SU-DHL-6 (cell line): ENCODE measurements around the gene RAB11FIP3.

Source experiments
- H2AFZ ChIP-seq: fragments of 200-600 bp; sonication (generic); 2 replicates; pipeline ENCODE4 v1.6.1; 2014; ENCODE audit warnings: low read depth, mild to moderate bottlenecking, moderate library complexity, mixed read lengths, antibody characterized with exemption, low read length; ENCODE audit not compliant: severe bottlenecking
- H3F3A ChIP-seq: fragments of 200-600 bp; shearing (Covaris generic); 2 replicates; pipeline ENCODE4 v1.6.0; 2016; ENCODE audit warnings: antibody characterized with exemption, mild to moderate bottlenecking; ENCODE audit not compliant: insufficient read depth
- H3K27ac ChIP-seq: fragments of 200-600 bp; sonication (generic); 2 replicates; pipeline ENCODE4 v1.5.1; 2016; ENCODE audit warnings: low read depth, mild to moderate bottlenecking, low read length, moderate library complexity, mixed read lengths
- H3K27me3 ChIP-seq: fragments of 200-600 bp; sonication (generic), shearing (Covaris generic); 2 replicates; pipeline ENCODE4 v1.6.0; 2014; ENCODE audit warnings: mild to moderate bottlenecking, low read length
- H3K36me3 ChIP-seq: fragments of 200-600 bp; sonication (generic); 2 replicates; pipeline ENCODE4 v1.6.1; 2014; ENCODE audit warnings: mild to moderate bottlenecking, low read length, mixed read lengths
- H3K4me2 ChIP-seq: fragments of 300-600, 200-600 bp; shearing (Covaris generic), sonication (generic); 2 replicates; pipeline ENCODE4 v1.6.0; 2014; ENCODE audit warnings: low read length, low read depth, mild to moderate bottlenecking; ENCODE audit not compliant: poor library complexity, severe bottlenecking
- H3K4me3 ChIP-seq: fragments of 200-600 bp; sonication (generic); 2 replicates; pipeline ENCODE4 v1.5.1; 2014; ENCODE audit warnings: antibody characterized with exemption, low read length, mild to moderate bottlenecking, mixed read lengths; ENCODE audit not compliant: insufficient read depth, poor library complexity, severe bottlenecking
- H3K79me2 ChIP-seq: fragments of 200-600 bp; sonication (generic); 2 replicates; pipeline ENCODE4 v1.6.1; 2014; ENCODE audit warnings: mild to moderate bottlenecking, low read length, moderate library complexity; ENCODE audit not compliant: insufficient read depth
- H3K9ac ChIP-seq: fragments of 200-600 bp; sonication (generic); 2 replicates; pipeline ENCODE4 v1.7.0; 2014; ENCODE audit warnings: mild to moderate bottlenecking, low read length
- H3K9me2 ChIP-seq: fragments of 200-600 bp; sonication (generic); replicated peaks from 2 replicates; pipeline ENCODE4 v1.6.1; 2014; ENCODE audit warnings: low read length; ENCODE audit not compliant: insufficient read depth
- H3K9me3 ChIP-seq: fragments of 200-600 bp; sonication (generic); 2 replicates; pipeline ENCODE4 v1.6.1; 2014; ENCODE audit warnings: low read length, mixed read lengths; ENCODE audit not compliant: insufficient read depth
- H4K20me1 ChIP-seq: fragments of 200-600 bp; sonication (generic); 2 replicates; pipeline ENCODE4 v1.6.1; 2014; ENCODE audit warnings: low read depth, mild to moderate bottlenecking, antibody characterized with exemption, low read length, moderate library complexity, mixed read lengths
- CTCF ChIP-seq: fragments of 200-600 bp; sonication (generic); IDR thresholded peaks from one replicate; pipeline ENCODE4 v1.5.1; 2017; ENCODE audit warnings: antibody characterized with exemption, mild to moderate bottlenecking, low read length, moderate library complexity; ENCODE audit not compliant: insufficient read depth, poor library complexity, severe bottlenecking
- EZH2phosphoT487 ChIP-seq: fragments of 200-600 bp; sonication (generic), shearing (Covaris generic); conservative IDR thresholded peaks from 2 replicates; pipeline ENCODE4 v1.6.1; 2018; ENCODE audit warnings: mild to moderate bottlenecking, antibody characterized with exemption, low read length, moderate library complexity, mixed read lengths

The RAB11FIP3 gene

GRCh38 chr16:551210-551609 lies 125.8 kb downstream of the RAB11FIP3 start:
- no peaks in the 10 kb centered on the region for H3F3A ChIP-seq
- H2AFZ ChIP-seq = no peak overlapping the region
- H3K9me2 ChIP-seq = no peaks in the 10 kb centered on the region
- H3K9ac ChIP-seq = no peak overlapping the region
- TF ChIP-seq EZH2phosphoT487 (no peak), CTCF (no peak)
- H3K4me3 ChIP-seq = no peak overlapping the region
- H3K79me2 ChIP-seq = no peaks in the 10 kb centered on the region; the same call in 1 of the 2 replicates
- no peak overlapping the region for H3K27ac ChIP-seq
- H3K36me3 ChIP-seq = no peaks in the 10 kb centered on the region
- no peaks in the 10 kb centered on the region for H3K27me3 ChIP-seq
- H3K9me3 ChIP-seq = no peaks in the 10 kb centered on the region
- H4K20me1 ChIP-seq = no peaks in the 10 kb centered on the region
- H3K4me2 ChIP-seq = no peak overlapping the region

GRCh38 chr16:552171-552570 lies 126.7 kb downstream of the RAB11FIP3 start:
- no peaks in the 10 kb centered on the region for H3K9me2 ChIP-seq
- H3K27ac ChIP-seq = no peak overlapping the region
- H2AFZ ChIP-seq = no peak overlapping the region
- no peaks in the 10 kb centered on the region for H3K36me3 ChIP-seq
- no peaks in the 10 kb centered on the region for H3K79me2 ChIP-seq
- H3F3A ChIP-seq = no peaks in the 10 kb centered on the region
- no peaks in the 10 kb centered on the region for H3K27me3 ChIP-seq
- H4K20me1 ChIP-seq = no peaks in the 10 kb centered on the region
- H3K9ac ChIP-seq = no peak overlapping the region
- no peak for TF ChIP-seq CTCF
- no peak for TF ChIP-seq EZH2phosphoT487
- H3K4me2 ChIP-seq = no peak overlapping the region
- H3K9me3 ChIP-seq = no peaks in the 10 kb centered on the region
- no peak overlapping the region for H3K4me3 ChIP-seq

GRCh38 chr16:553601-554296 lies 128.3 kb downstream of the RAB11FIP3 start:
- no peaks in the 10 kb centered on the region for H3K9me3 ChIP-seq
- no peaks in the 10 kb centered on the region for H4K20me1 ChIP-seq
- no peak overlapping the region for H3K9ac ChIP-seq
- no peak overlapping the region for H3K4me3 ChIP-seq
- H3K36me3 ChIP-seq = no peaks in the 10 kb centered on the region
- no peaks in the 10 kb centered on the region for H3K9me2 ChIP-seq
- H3K79me2 ChIP-seq = no peaks in the 10 kb centered on the region
- H3K4me2 ChIP-seq = no peak overlapping the region
- no peak overlapping the region for H3K27ac ChIP-seq
- no peaks in the 10 kb centered on the region for H3F3A ChIP-seq
- no peak overlapping the region for H2AFZ ChIP-seq
- H3K27me3 ChIP-seq = no peaks in the 10 kb centered on the region
- no peak for TF ChIP-seq EZH2phosphoT487
- TF ChIP-seq CTCF = no peak
